ENCODE data around the gene SAGE1. TPM values are rescaled to one million over a fixed set of nuclear protein-coding genes. Genes with fewer than 3 reads are reported as not detected.

The SAGE1 gene
- total RNA-seq, 1 experiment from 2014 or later: not detected

DNA sequence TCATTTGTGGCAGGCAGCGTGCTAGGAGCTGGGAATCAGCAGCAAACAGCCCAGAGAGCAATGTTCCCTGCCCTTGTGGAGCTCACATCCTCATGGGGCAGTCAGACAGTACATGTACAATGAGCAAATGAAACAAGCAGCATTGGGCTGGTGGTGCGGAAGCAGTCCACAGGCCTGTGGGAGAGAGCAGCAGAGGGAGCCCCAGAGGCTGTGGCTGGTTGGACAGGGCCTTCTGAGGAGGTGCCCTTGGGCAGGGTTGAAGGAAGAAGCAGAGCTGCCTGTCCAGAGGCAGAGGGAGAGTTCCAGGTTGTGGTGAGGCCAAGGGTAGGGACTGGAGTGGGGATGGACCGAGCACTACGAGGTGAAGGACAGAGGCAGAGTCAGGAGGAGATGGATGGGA is 57.8 kb downstream of the SAGE1 start:
- H3K9me3 ChIP-seq (ENCODE audit: insufficient read depth, low read depth): no peaks in the 10 kb centered on the region
- no peak overlapping the region for H2AFZ ChIP-seq
- DNase-seq: no peak
- H3K36me3 ChIP-seq (ENCODE audit: low read depth): no peaks in the 10 kb centered on the region
- intact Hi-C loops (cut with micrococcal nuclease; ENCODE audit: unreplicated experiment): no loop called here
- no peaks in the 10 kb centered on the region for H3K79me2 ChIP-seq (ENCODE audit: low read depth)
- no peaks in the 10 kb centered on the region for H4K20me1 ChIP-seq (ENCODE audit: insufficient read depth)
- no peak overlapping the region for H3K4me2 ChIP-seq
- no peaks in the 10 kb centered on the region for H3K27me3 ChIP-seq (ENCODE audit: insufficient read depth, low read depth)
- no peaks in the 10 kb centered on the region for H3F3A ChIP-seq (ENCODE audit: insufficient read depth, low read depth)
- TF ChIP-seq, protein P1, sequence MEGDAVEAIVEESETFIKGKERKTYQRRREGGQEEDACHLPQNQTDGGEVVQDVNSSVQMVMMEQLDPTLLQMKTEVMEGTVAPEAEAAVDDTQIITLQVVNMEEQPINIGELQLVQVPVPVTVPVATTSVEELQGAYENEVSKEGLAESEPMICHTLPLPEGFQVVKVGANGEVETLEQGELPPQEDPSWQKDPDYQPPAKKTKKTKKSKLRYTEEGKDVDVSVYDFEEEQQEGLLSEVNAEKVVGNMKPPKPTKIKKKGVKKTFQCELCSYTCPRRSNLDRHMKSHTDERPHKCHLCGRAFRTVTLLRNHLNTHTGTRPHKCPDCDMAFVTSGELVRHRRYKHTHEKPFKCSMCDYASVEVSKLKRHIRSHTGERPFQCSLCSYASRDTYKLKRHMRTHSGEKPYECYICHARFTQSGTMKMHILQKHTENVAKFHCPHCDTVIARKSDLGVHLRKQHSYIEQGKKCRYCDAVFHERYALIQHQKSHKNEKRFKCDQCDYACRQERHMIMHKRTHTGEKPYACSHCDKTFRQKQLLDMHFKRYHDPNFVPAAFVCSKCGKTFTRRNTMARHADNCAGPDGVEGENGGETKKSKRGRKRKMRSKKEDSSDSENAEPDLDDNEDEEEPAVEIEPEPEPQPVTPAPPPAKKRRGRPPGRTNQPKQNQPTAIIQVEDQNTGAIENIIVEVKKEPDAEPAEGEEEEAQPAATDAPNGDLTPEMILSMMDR (conservative IDR thresholded peaks at IDR 0.05): no peak
- no peak for TF ChIP-seq EZH2 (IDR thresholded peaks at IDR 0.05; ENCODE audit: low read depth)
- ChIA-PET CTCF (no interaction called here), POLR2A (ENCODE audit: unreplicated experiment) (no interaction called here)
- no TSS peak for BruUV-seq (replicated peaks)
- H3K4me3 ChIP-seq: no peak overlapping the region
- H3K4me1 ChIP-seq (replicated peaks; ENCODE audit: insufficient read depth): no peaks in the 10 kb centered on the region
- H3K9me2 ChIP-seq (ENCODE audit: insufficient read depth): no peaks in the 10 kb centered on the region
- no peak overlapping the region for H3K27ac ChIP-seq

Other genes starting within 250 kb of the SAGE1 start
- gene CT45A1, start 180.1 kb upstream of the SAGE1 start, total RNA-seq (2021): not detected in 2 replicates
- gene CT45A3, start 125.5 kb upstream of the SAGE1 start, total RNA-seq (2021): not detected in 2 replicates
- gene CT45A5, start 108.2 kb upstream of the SAGE1 start, total RNA-seq (2021): not detected in 2 replicates
- not detected in 2 replicates for gene CT45A6, start 90.9 kb upstream of the SAGE1 start, total RNA-seq (2021)
- not detected in 2 replicates for gene CT45A2, start 73.7 kb upstream of the SAGE1 start, total RNA-seq (2021)
- gene CT45A7, start 56.4 kb upstream of the SAGE1 start, total RNA-seq (2021): not detected in 2 replicates
- not detected in 2 replicates for gene CT45A8, start 39.2 kb upstream of the SAGE1 start, total RNA-seq (2021)
- gene CT45A9, start 21.9 kb upstream of the SAGE1 start, total RNA-seq (2021): not detected in 2 replicates
- not detected in 2 replicates for gene CT45A10, start 272 bp upstream of the SAGE1 start, total RNA-seq (2021)
- 23.7 and 26.2 TPM in 2 replicates for gene MMGT1, start 80.3 kb downstream of the SAGE1 start, total RNA-seq (2021)
- 14.8 and 16.5 TPM in 2 replicates for gene SLC9A6, start 91.7 kb downstream of the SAGE1 start, total RNA-seq (2021)

All from PC-9 (cell line).